Fibroblast of skin of scalp (primary cell): ENCODE data around the gene SERGEF.

Experiments used
- DNase-seq: peaks from one replicate; pipeline ENCODE4 v3.0.0-alpha.2; 2013

Gene SERGEF

DNA sequence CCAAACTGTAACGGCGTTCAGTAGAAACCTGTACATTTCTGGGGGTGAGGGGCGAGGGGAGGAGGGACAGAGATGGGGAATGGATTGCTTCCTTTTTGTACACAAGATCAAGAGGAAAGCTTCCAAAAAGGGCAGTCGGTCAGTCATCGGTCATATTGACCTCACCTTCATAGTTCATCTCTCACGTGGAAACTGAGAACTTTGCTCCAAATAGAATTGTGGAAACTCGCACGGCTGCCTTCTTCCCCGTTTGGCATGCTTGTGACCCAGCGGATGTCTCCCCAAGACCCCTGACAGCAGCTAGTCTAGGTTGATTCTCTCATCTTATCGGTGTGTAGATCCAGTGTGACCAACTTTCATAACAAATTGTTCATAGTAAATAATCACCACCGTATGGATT lies 230.7 kb downstream of the SERGEF start:
- DNase-seq, result no peak

DNA sequence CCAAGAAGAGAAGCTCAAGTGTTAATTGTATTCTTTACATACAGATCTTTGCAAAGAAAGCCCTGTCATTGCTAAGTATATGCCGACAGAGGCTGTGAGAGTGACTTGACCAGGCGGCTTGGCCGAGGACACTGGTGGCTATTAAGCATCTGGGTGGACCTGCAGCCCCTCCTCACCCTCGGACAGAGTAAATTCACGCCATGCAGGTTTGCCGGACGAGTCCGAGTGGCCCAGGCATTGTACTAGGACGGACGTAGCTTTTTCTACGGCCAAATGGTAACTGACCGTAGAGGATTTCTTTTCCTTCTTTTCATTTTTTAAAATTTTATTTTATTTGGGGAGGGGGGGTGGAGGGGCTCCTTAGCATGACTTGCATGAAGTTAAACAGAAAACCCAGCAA lies 231.2 kb downstream of the SERGEF start:
- no peak for DNase-seq

DNA sequence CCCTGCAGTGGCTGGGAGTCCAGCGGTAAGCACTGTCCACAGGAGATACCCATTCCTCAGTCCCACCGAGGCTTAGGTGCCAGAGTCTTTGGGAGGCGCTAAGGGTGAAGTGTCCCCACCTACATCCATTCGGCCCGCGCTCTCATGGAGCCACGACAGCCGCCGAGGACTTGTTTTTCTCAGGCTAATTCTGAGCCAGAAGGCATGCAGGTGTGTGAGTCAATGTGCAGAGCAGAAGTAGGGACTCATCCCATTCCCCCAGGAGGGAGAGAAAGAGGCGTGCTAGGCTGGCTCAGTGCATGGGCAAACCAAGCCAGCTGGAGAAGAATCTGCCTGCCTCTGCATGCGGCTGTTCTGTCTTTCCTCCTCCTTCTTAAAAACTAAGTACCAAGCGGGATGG lies 231.6 kb downstream of the SERGEF start:
- DNase-seq, result no peak

DNA sequence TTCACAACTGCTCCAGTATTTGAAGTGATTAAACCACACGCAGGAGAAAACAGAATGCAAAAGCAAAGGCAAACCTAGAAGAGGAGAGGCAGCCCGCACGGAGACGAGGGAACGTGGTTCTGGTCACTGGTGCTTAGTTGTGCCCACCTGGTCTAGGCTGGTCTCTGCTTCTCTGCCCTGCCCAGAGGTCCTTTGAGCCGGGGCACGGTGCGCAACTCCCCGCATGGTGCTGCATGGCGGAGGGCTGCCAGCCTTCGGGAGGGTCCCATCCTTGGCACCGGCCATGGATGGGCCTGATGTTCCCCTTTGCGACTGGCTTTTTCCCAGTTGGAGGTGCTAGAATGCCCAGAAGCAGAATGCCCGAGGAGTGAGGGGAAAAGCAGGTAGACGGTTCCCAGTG lies 232.2 kb downstream of the SERGEF start:
- DNase-seq, result no peak

DNA sequence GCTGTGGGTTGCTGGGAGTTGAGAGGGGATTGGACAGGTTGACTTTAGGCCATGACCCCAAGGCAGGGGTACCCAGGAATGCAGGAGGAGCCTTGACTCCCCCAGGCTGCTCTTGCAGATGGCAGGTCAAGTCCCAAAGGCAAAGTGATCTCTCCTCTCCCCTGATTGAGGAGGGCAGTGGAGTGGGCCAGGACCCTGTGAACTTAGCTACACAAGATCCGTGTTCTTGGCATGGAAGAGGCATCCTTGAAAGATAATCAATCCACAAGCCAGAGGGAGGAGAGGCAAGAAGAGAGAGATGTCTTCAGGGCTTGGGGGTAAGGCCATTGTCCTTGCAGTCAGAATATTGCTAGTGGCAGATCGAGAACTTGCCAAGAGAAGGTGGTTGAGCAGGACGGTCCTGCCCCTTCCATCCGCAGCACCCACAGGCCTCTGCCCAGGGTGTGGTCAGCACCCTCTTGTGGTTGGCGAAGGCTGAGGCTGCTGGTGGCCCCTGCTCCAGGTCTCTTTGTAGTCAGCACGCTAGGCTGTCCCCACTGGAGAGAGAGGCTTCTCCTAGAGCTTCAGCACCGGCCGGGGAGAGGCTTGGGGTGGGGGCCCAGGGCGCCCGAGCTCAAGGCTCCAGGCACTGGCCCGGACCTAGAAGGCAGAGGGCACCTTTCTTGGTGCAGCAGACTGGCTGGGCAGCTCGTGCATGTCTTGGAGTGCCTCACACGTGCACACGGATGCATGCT lies 232.8 kb downstream of the SERGEF start:
- DNase-seq, result no peak

DNA sequence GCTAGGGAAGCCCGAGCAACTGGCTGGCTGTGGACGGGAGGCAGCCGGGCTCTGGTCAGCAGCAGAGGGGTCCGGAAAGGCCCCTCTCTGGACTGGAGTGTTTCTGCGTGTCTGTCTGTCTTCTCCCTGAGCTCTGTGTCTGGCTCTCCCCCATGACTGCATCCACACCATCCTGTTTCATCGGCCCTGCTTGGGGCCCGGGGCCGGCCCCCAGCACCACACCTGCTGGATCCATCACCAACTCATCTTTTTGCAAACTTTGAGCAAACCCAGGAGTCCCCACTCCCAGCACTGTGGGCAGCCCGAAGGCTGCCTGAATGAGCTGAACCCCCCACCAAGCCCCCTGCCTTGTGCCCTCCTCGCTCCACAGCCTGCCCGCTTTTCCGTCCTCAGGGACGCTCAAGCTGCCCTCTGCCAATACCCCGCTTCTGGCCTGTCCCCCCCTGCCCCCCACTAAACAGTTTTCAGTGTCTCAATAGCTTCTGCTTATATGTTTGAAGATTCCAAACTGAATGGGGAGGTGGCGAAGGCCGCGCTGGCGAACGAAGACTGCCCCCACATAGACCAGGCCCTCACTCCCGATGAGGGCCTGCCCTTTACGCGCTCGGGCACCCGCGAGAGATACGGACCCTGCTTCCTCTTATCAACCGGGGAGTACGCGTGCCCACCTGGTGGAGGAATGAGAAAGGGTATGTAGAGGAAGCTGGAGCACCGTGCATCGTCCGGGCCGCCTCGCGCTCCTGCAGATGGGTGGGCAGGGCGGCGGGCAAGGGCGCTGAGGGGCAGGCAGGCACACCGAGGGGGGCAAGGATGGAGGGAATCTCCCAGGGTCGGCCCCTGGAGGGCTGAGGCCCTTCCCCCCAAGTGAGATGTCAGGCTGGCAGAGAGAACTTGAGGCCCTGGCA lies 233.6 kb downstream of the SERGEF start:
- no peak for DNase-seq

DNA sequence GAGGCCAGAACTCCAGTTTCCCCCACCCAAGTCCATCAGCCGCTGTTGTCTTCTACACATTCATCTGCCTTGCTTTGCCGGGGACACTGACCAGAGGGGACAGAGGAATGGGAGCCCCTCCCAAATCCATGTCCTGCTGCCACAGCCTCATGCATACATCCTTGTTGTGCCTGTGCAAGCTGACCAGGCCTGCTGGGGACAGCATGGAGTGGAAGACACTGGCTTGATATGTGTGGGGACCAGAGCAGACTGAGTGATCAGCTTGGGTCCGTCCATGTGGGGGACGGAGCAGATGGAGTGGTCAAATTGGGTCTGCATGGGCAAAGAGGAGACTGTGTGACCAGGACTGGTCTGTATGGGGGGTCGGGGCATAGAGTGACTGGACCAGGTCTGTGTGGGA lies 234.5 kb downstream of the SERGEF start:
- no peak for DNase-seq

DNA sequence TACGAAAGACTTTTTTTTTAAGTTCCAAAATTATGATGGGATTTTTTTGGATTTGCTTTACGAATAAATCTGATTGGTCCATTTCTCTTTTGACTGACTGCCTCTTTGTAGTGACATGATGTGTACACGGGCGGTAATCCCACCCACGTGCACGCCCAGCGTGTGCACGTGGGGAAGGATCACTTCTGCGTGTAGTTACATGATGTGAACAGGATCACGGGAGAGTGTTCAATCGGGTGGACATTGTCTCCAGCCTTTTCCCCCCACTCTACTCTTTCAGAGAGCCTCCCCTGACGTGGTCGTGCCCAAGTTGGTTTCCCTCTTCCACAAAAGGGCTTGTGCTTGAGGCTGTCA lies 235.1 kb downstream of the SERGEF start:
- DNase-seq, result no peak

DNA sequence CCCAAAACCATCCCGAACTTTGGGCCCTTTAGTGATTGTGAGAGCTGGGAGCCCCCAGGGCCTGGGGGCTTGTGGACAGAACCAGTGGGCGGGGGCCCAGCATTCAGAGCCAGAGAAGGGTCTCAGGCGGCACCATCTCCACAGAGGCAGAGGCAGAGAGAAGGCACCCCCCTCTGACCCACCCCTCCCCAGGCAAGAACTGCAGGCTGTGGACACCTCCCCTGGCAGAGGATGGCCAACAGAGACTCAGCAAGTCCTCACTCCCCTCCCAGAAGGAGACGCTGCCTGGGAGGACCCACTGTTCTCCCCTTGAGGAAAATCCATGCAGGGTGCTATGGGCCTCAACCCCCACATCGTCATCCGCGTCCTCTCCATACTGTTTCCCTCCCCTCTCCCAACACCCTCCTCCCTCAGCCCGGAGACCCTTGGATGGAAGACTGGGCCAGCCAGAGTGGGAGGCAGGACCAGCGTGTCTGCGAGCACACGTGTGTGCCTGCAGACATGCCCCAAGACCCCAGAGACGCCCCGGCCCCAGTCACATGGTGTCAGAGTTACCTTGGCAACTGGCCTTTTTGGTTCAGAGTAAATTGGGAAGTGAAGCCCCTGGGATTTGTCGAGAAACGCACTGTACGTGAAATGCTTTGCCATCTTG lies 235.6 kb downstream of the SERGEF start:
- no peak for DNase-seq

DNA sequence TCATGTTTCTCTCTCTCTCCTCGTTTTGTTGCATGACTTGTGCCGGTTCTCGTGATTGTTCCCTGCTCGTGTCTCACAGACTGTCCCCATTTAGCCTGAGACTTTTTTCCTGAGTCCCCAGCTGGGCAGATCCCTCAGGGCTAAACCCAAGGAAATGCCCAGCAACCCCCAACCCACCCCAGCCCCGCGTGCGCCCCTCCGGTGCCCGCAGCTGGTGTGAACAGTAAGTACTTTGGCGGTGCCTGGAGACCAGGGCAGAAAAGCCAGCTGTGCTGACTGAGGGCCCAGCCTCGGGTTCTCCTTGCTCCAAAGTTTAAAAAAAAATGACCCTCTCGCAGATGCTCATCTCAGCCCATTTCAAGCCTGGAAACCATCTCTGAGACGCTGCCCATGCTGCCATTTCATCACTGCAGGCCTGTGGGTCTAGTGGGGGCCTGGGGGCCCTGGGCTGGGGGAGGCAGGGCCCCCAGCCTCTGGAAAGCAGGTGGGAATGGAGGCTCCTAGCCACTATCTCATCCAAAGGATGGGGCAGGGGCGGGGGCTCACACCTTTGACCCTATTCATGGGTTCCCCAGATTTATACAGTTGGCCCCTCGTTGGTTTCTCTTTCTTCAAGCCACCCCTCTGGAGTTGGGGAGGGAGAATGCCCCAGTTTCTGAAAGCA lies 236.5 kb downstream of the SERGEF start:
- no peak for DNase-seq

DNA sequence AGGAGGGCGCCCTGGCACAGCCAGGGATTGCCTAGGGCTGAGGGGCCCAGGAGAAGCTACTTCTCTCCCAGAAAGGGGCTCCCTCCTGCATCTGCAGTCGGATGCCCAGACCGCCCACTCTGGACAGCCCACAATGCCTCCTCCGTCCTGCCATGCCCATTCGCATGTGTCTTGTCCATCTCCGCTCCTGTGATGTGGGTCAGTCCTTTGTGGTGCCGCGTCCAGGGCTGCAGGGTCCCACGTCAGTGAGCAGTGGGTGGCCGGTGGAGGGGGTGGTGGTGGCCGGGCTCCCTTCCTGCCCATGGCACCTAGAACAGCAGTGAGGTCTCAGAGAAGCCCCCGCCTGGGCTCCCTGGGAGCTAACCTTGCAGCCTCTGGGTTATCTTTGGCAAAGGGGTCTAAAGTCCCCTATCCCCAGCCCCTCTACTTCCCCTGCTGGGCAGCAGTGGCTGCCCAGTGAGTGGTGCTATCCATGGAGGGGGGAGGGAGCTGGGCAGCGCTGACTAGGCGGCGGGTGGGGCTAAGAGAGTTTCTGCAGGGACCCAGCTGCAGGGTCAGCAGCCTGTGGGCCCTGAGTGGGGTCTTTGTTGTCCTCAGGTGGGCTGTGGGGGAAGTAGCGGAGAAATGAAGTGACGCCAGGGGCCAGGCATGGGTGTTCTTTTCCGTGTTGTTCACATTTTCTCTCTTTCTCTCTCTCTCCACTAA lies 237.2 kb downstream of the SERGEF start:
- DNase-seq, result no peak

DNA sequence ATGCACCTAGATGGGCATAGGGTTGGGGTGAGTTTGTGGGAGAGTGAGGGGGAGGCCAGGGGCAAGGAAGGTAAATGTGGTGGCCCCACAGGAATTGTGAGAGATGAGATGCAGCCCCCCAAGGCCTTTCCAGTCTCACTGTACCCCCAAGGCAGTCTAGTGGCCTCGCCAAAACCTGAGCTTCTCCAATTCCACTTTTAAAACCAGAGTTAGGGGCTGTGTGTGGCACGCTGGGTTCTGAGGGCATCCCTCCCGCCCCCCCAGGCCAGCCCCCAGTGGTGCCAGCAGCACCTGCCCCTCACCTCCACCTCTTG lies 237.9 kb downstream of the SERGEF start:
- DNase-seq, result no peak

DNA sequence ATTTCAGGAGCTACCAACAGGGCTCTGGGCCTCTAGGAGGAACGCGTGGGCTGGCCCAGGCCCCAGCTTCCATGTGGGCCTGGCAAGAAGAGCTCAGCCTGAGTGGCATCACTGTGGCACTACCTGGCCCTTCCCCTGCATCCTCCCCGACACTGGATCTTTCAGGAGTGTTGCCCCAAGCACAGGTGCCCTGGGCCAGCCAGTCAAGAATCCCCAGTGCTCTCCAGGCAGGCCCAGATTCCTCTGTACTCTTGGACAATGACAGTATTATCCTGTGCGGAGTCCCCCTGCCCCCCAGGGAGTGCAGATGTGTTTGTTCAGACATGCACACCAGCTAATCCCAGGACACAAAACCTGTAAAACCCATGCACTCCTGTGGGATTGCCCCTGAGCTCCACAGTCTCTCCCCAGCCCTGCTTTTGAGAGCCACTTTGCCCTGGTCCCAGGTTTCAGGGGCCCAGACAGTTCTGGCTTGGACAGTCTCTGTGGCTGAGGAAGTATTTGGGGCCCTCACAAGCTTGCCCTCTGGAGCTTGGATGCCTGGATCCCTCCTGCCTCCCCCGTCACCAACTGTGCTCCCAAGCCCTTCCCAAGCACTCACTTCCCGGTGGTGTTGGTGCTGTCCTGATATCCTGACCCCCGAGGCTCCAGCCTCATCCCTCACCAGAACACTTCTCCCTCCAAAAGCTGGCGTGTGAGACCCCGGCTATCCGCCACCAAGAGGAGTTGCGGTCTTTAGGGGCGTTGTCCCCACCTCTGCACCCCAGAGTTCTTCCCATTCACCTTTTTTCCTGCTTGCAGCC lies 238.4 kb downstream of the SERGEF start:
- DNase-seq, result no peak

DNA sequence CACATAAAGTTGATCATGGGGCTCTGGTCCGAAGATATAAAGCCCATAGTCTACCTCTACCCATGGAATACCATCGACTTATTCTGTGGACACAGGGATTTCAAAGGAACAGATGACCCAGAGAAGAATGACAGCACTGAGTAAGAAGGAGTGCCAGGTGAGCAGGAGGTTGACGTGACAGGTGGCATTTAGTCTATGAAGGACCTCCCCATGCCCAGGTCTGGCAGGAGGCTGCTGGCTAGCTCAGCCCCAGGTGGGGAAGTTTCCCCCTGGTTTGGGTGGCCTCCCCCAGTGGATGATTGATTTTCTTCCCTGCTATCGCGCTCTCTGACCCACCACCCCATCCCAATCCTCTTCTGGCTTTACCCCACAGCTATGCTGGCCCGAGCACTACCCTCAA lies 239.2 kb downstream of the SERGEF start:
- no peak for DNase-seq

DNA sequence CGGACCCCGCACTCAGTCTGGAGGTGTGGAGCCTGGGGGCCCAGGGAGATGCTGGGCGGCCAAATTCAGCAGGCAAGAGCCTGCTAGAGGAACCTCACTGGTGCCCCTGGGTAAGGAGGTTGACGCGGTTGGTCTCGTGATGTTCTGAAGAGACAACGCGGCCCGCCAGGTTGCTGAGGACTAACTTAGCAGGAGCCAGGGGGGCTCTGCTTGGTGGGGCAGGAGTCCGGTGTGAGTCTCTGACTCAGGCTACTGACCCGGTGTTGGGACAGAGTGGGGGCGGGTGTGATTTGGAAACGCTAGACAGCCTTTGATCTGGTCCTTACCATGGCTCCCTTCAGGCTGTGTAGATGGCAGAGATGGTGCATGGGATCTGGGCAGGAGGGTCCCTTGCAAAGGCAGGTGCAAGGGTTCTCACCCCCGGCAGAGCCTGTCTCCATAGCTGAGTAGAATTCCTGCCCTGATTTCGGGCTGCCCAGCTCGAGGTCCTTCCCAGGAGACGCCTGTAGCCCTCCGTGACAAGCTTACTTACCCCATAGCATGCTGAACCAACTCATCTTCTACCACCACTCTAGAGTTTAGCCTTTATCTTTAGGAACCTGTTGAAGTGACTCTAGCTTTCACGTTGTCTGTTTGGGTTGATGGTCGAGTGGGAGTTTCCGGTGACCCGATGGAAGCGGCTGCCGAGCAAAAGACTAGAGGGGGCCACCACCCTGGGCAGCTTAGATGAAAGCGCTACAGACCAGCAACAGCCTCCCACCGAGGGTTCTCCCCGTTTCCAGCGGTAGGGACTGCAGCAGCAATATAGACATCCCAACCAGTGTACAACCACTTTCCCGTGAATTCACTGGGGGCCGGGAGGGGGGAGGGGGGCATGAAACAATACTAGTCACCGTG lies 239.9 kb downstream of the SERGEF start:
- DNase-seq, result no peak

DNA sequence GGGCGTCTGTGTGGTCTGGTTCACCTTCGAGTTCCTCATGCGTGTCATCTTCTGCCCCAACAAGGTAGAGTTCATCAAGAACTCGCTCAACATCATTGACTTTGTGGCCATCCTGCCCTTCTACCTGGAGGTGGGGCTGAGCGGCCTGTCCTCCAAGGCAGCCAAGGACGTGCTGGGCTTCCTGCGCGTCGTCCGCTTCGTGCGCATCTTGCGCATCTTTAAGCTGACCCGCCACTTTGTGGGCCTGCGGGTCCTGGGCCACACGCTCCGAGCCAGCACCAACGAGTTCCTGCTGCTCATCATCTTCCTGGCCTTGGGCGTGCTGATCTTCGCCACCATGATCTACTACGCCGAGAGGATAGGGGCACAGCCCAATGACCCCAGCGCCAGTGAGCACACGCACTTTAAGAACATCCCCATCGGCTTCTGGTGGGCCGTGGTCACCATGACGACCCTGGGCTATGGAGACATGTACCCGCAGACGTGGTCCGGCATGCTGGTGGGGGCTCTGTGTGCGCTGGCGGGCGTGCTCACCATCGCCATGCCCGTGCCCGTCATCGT lies 240.9 kb downstream of the SERGEF start:
- no peak for DNase-seq

DNA sequence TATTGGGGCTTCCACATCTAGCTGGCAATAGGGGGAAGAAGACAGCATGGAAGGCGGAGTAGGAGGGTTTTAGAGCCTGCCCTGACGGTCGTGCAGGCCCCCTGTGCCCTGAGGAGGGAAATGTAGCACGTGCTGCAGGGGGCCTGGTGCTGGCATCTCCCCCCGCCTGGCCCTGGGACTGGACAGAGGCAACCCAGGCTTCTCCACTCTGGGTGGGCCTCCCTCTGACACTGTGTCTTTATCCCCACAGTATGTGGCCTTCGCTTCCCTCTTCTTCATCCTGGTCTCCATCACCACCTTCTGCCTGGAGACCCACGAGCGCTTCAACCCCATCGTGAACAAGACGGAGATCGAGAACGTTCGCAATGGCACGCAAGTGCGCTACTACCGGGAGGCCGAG lies 241.4 kb downstream of the SERGEF start:
- no peak for DNase-seq

DNA sequence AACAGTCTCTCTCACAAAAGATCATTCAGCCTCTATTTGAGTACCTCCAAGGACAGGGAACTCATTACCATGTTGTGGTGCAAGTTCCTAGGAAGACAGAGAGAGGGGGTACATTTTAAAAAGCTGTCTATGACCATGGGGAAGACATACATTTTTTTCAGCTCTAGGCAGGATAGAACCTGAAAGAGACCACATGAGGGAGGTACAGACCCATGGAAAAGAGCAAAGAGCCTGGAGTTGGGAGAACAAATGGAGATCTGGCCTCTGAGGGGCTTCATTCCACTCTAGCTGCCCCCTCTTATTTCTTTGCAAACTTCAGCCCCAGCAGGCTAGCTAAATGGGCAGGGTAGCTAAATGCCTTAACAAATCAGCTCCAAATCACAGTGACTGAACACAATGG lies 241.9 kb downstream of the SERGEF start:
- DNase-seq, result no peak

DNA sequence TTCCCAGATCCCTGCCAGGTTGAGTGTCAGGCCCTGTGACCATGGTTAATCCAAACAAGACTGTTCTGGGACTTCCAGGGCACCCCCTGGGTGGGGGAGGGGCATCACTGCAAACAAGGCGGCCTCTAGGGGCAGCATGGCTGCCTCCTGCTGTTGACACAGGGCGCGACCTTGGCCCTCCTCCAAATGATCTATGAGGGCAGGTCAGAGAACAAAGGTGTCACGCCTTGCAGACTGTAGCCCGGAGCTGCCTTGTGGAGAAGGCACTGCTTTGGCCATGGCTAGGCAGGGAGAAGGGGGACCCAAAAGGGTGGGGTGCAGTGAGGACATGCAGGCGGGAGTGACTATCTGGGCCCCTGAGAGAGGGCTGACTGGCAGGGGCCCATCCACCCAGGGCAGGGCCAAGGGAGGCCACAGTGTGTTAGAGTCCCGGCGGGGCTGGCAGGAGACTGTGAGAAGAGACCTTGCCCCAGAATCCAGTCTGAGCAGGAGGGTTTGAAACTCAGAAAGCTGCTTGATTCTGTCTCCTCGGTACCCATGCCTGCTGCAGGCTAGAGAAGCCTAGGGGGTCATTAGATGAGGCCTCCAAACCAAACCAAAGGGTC lies 242.7 kb downstream of the SERGEF start:
- no peak for DNase-seq

DNA sequence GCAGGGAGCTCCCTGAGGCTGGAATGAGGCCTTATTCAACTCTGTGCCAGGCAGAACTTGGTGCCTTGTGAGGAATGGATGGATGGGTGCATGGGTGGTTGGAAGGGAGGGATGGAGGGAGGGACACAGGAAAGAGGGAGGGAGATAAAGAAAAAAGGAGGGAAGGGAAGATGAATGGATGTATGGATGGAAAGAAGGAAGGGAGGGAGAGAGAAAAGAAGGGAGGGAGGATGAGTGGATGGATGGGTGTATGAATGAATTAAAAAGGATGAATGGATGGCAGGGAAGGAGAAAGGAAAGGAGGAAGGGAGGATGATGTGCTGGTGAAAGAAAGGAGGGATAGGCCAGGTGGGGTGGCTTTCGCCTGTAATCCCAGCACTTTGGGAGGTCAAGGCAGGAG lies 243.6 kb downstream of the SERGEF start:
- DNase-seq, result no peak
